ENCODE measurements around the gene MYO15A.

Gene MYO15A

DNA sequence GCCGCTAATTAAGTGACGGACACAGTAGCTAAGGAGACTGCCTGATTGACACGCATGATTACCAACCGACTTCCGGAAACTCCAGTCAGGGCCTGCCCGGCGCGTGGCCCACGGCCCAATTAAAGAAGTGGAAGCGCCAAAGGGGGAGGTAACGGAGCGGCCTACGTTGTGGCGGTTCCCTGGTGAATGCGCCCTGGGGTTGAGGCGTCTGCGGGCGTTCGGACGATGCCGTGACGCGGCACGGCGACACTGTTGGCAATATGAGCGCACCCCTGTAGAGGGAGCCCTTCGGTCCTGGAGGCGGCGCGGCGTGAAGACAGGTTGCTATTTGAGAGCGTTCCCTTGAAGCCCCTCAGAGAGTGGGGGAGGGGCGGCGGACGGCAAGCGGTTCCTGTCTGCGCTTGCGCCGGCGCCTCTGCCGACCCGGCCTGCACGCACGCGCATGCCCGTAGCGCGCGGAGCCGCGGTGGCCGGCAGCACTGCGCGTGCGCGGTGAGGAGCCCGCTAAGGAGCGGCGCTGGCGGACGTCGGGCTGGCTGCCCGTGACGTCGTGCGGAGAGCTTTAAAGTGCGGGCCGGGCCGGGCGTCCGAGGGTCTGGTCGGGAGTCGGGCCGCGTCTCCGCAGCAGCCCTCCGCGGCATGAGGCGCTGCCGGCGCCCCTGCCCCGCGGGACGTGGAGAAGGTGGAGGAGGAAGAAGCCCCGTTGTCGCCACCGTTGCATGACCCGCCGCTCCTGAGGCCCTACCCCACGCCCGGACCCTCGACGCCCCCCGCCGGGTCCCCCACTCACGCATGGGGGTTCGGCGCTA, 75.0 kb downstream of the MYO15A start, which contains the start of gene ALKBH5 (continued):
- TF ChIP-seq, protein P1, sequence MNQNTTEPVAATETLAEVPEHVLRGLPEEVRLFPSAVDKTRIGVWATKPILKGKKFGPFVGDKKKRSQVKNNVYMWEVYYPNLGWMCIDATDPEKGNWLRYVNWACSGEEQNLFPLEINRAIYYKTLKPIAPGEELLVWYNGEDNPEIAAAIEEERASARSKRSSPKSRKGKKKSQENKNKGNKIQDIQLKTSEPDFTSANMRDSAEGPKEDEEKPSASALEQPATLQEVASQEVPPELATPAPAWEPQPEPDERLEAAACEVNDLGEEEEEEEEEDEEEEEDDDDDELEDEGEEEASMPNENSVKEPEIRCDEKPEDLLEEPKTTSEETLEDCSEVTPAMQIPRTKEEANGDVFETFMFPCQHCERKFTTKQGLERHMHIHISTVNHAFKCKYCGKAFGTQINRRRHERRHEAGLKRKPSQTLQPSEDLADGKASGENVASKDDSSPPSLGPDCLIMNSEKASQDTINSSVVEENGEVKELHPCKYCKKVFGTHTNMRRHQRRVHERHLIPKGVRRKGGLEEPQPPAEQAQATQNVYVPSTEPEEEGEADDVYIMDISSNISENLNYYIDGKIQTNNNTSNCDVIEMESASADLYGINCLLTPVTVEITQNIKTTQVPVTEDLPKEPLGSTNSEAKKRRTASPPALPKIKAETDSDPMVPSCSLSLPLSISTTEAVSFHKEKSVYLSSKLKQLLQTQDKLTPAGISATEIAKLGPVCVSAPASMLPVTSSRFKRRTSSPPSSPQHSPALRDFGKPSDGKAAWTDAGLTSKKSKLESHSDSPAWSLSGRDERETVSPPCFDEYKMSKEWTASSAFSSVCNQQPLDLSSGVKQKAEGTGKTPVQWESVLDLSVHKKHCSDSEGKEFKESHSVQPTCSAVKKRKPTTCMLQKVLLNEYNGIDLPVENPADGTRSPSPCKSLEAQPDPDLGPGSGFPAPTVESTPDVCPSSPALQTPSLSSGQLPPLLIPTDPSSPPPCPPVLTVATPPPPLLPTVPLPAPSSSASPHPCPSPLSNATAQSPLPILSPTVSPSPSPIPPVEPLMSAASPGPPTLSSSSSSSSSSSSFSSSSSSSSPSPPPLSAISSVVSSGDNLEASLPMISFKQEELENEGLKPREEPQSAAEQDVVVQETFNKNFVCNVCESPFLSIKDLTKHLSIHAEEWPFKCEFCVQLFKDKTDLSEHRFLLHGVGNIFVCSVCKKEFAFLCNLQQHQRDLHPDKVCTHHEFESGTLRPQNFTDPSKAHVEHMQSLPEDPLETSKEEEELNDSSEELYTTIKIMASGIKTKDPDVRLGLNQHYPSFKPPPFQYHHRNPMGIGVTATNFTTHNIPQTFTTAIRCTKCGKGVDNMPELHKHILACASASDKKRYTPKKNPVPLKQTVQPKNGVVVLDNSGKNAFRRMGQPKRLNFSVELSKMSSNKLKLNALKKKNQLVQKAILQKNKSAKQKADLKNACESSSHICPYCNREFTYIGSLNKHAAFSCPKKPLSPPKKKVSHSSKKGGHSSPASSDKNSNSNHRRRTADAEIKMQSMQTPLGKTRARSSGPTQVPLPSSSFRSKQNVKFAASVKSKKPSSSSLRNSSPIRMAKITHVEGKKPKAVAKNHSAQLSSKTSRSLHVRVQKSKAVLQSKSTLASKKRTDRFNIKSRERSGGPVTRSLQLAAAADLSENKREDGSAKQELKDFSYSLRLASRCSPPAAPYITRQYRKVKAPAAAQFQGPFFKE (tag by site-specific recombination; IDR thresholded peaks at IDR 0.05; ENCODE audit: borderline replicate concordance): no peak
- TF ChIP-seq MEIS1 (CRISPR knock-in tag; IDR thresholded peaks at IDR 0.05; ENCODE audit: borderline replicate concordance): no peak
- peak; percentile 85 for TF ChIP-seq ZNF629 (tag by site-specific recombination; IDR thresholded peaks at IDR 0.05)
- TF ChIP-seq ZNF23 (tag by site-specific recombination; IDR thresholded peaks at IDR 0.05; ENCODE audit: borderline replicate concordance): no peak
- TF ChIP-seq BCL11B (tag by site-specific recombination; IDR thresholded peaks at IDR 0.05; ENCODE audit: low read depth): no peak
- TF ChIP-seq, protein P2, sequence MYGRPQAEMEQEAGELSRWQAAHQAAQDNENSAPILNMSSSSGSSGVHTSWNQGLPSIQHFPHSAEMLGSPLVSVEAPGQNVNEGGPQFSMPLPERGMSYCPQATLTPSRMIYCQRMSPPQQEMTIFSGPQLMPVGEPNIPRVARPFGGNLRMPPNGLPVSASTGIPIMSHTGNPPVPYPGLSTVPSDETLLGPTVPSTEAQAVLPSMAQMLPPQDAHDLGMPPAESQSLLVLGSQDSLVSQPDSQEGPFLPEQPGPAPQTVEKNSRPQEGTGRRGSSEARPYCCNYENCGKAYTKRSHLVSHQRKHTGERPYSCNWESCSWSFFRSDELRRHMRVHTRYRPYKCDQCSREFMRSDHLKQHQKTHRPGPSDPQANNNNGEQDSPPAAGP (tag by site-specific recombination; IDR thresholded peaks at IDR 0.05): peak; percentile 84
- TF ChIP-seq, protein P3, sequence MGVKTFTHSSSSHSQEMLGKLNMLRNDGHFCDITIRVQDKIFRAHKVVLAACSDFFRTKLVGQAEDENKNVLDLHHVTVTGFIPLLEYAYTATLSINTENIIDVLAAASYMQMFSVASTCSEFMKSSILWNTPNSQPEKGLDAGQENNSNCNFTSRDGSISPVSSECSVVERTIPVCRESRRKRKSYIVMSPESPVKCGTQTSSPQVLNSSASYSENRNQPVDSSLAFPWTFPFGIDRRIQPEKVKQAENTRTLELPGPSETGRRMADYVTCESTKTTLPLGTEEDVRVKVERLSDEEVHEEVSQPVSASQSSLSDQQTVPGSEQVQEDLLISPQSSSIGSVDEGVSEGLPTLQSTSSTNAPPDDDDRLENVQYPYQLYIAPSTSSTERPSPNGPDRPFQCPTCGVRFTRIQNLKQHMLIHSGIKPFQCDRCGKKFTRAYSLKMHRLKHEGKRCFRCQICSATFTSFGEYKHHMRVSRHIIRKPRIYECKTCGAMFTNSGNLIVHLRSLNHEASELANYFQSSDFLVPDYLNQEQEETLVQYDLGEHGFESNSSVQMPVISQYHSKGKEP (tag by site-specific recombination; IDR thresholded peaks at IDR 0.05): no peak
- TF ChIP-seq ZNF670 (tag by site-specific recombination; IDR thresholded peaks at IDR 0.05; ENCODE audit: low read depth): no peak
- TF ChIP-seq ZNF837 (tag by site-specific recombination; IDR thresholded peaks at IDR 0.05): no peak
- no peak for TF ChIP-seq ZNF138 (tag by site-specific recombination; IDR thresholded peaks at IDR 0.05; ENCODE audit: borderline replicate concordance)
- no peak for TF ChIP-seq ZNF585B (tag by site-specific recombination; IDR thresholded peaks at IDR 0.05)

DNA sequence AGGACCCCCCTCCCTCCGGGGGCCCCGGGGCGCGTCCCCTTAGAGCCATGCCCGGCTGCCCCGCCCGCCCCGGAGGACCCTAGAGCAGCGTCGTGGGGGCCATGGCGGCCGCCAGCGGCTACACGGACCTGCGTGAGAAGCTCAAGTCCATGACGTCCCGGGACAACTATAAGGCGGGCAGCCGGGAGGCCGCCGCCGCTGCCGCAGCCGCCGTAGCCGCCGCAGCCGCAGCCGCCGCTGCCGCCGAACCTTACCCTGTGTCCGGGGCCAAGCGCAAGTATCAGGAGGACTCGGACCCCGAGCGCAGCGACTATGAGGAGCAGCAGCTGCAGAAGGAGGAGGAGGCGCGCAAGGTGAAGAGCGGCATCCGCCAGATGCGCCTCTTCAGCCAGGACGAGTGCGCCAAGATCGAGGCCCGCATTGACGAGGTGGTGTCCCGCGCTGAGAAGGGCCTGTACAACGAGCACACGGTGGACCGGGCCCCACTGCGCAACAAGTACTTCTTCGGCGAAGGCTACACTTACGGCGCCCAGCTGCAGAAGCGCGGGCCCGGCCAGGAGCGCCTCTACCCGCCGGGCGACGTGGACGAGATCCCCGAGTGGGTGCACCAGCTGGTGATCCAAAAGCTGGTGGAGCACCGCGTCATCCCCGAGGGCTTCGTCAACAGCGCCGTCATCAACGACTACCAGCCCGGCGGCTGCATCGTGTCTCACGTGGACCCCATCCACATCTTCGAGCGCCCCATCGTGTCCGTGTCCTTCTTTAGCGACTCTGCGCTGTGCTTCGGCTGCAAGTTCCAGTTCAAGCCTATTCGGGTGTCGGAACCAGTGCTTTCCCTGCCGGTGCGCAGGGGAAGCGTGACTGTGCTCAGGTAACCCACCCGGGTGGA, 75.8 kb downstream of the MYO15A start:
- ChIA-PET CTCF (interaction anchor here (0.7 to 3.4 kb wide), 5 partner anchors 15 to 71 kb away, joined by 3 to 20 read pairs (median 3); no protein-coding TSS in a partner anchor), POLR2A (interaction anchor here (0.6 to 3.3 kb wide), 12 partner anchors 8 to 77 kb away, joined by 3 to 24 read pairs (median 5); no protein-coding TSS in a partner anchor)
- Histone ChIP-seq H3K9me3 (ENCODE audit: control insufficient read depth, insufficient read depth, low read depth, low read length) (no peaks in the 10 kb centered on the region), H3K27ac (ENCODE audit: extremely low read depth, low read depth, low read length) (peak overlapping the region; percentile 94), H3K4me3 (ENCODE audit: low read depth, low read length) (peak overlapping the region; percentile 59), H3K36me3 (ENCODE audit: control insufficient read depth in 2 of 2, insufficient read depth in 1 of 2, low read length in 2 of 2) (peaks cover 19 to 44% of the 10 kb centered on the region in 2 experiments; a peak in 2 of 3 replicates), H3K4me1 (ENCODE audit: control insufficient read depth, insufficient read depth, low read length) (peaks cover 33% of the 10 kb centered on the region)
- TF ChIP-seq, protein P4, sequence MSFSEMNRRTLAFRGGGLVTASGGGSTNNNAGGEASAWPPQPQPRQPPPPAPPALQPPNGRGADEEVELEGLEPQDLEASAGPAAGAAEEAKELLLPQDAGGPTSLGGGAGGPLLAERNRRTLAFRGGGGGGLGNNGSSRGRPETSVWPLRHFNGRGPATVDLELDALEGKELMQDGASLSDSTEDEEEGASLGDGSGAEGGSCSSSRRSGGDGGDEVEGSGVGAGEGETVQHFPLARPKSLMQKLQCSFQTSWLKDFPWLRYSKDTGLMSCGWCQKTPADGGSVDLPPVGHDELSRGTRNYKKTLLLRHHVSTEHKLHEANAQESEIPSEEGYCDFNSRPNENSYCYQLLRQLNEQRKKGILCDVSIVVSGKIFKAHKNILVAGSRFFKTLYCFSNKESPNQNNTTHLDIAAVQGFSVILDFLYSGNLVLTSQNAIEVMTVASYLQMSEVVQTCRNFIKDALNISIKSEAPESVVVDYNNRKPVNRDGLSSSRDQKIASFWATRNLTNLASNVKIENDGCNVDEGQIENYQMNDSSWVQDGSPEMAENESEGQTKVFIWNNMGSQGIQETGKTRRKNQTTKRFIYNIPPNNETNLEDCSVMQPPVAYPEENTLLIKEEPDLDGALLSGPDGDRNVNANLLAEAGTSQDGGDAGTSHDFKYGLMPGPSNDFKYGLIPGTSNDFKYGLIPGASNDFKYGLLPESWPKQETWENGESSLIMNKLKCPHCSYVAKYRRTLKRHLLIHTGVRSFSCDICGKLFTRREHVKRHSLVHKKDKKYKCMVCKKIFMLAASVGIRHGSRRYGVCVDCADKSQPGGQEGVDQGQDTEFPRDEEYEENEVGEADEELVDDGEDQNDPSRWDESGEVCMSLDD (tag by site-specific recombination; IDR thresholded peaks at IDR 0.05): no peak; the same call in none of the 2 replicates
- no peak for TF ChIP-seq ZNF624 (tag by site-specific recombination; IDR thresholded peaks at IDR 0.05)
- no peak for TF ChIP-seq ZNF830 (tag by site-specific recombination; IDR thresholded peaks at IDR 0.05; ENCODE audit: low read depth)
- TF ChIP-seq, protein P5, sequence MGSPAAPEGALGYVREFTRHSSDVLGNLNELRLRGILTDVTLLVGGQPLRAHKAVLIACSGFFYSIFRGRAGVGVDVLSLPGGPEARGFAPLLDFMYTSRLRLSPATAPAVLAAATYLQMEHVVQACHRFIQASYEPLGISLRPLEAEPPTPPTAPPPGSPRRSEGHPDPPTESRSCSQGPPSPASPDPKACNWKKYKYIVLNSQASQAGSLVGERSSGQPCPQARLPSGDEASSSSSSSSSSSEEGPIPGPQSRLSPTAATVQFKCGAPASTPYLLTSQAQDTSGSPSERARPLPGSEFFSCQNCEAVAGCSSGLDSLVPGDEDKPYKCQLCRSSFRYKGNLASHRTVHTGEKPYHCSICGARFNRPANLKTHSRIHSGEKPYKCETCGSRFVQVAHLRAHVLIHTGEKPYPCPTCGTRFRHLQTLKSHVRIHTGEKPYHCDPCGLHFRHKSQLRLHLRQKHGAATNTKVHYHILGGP (tag by site-specific recombination; IDR thresholded peaks at IDR 0.05): no peak
- TF ChIP-seq ZNF792 (tag by site-specific recombination; IDR thresholded peaks at IDR 0.05): peak; percentile 63; the same call in 1 of the 2 replicates
- TF ChIP-seq, protein P6, sequence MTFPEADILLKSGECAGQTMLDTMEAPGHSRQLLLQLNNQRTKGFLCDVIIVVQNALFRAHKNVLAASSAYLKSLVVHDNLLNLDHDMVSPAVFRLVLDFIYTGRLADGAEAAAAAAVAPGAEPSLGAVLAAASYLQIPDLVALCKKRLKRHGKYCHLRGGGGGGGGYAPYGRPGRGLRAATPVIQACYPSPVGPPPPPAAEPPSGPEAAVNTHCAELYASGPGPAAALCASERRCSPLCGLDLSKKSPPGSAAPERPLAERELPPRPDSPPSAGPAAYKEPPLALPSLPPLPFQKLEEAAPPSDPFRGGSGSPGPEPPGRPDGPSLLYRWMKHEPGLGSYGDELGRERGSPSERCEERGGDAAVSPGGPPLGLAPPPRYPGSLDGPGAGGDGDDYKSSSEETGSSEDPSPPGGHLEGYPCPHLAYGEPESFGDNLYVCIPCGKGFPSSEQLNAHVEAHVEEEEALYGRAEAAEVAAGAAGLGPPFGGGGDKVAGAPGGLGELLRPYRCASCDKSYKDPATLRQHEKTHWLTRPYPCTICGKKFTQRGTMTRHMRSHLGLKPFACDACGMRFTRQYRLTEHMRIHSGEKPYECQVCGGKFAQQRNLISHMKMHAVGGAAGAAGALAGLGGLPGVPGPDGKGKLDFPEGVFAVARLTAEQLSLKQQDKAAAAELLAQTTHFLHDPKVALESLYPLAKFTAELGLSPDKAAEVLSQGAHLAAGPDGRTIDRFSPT (tag by site-specific recombination; IDR thresholded peaks at IDR 0.05): no peak

Data from HEK293 (cell line).